HEK293 (cell line): ENCODE measurements around the gene SLC22A16.

Source experiments
- CTCF ChIA-PET: fragments of 350-600 bp; formaldehyde crosslinking; extraction: SDS; loops from one replicate; lab custom pipeline; 2021; ENCODE audit warnings: antibody characterized with exemption; lab: Yijun Ruan, JAX
- POLR2A ChIA-PET: fragments of 300-600 bp; formaldehyde crosslinking; extraction: SDS; loops from one replicate; lab custom pipeline; 2020; ENCODE audit warnings: antibody characterized with exemption, inconsistent platforms; lab: Yijun Ruan, JAX
- H3K27ac ChIP-seq: fragments of 200-500 bp; sonication (Bioruptor generic); 2 replicates; pipeline ENCODE4 v1.5.1; 2014; ENCODE audit warnings: low read depth, low read length, control low read depth, inconsistent platforms; ENCODE audit errors: extremely low read depth
- H3K36me3 ChIP-seq, 2 experiments: fragments of 200-500 bp in 1 of 2; sonication (Bioruptor generic) in 1 of 2; 1 replicate in 1 of 2; 2 replicates in 1 of 2; pipeline ENCODE4 v1.5.1; 2014 to 2017; ENCODE audit warnings: inconsistent platforms in 2 of 2, low read length in 2 of 2; ENCODE audit not compliant: control insufficient read depth in 2 of 2, insufficient read depth in 1 of 2
- H3K4me1 ChIP-seq: fragments of 200-500 bp; sonication (Bioruptor generic); 2 replicates; pipeline ENCODE4 v1.5.1; 2014; ENCODE audit warnings: mild to moderate bottlenecking, low read length, inconsistent platforms; ENCODE audit not compliant: control insufficient read depth, insufficient read depth
- H3K4me3 ChIP-seq: 2 replicates; pipeline ENCODE4 v1.5.1; 2011; ENCODE audit warnings: low read depth, mild to moderate bottlenecking, control low read depth, low read length, moderate library complexity
- H3K9me3 ChIP-seq: fragments of 200-500 bp; sonication (Bioruptor generic); 2 replicates; pipeline ENCODE4 v1.5.1; 2014; ENCODE audit warnings: low read depth, low read length, inconsistent platforms; ENCODE audit not compliant: control insufficient read depth, insufficient read depth
- KLF1 ChIP-seq: fragments of 450-650 bp; formaldehyde crosslinking; IDR thresholded peaks from 2 replicates; pipeline ENCODE4 v1.5.1; 2016; ENCODE audit warnings: missing biosample characterization, missing genetic modification characterization
- KLF10 ChIP-seq: fragments of 450-650 bp; IDR thresholded peaks from 2 replicates; pipeline ENCODE4 v1.5.1; 2018; ENCODE audit warnings: missing biosample characterization, mild to moderate bottlenecking, missing genetic modification characterization
- OSR2 ChIP-seq: fragments of 450-650 bp; formaldehyde crosslinking; IDR thresholded peaks from 2 replicates; pipeline ENCODE4 v1.5.1; 2016; ENCODE audit warnings: missing biosample characterization, missing genetic modification characterization
- RBAK ChIP-seq: fragments of 450-650 bp; formaldehyde crosslinking; IDR thresholded peaks from 2 replicates; pipeline ENCODE4 v1.5.1; 2016; ENCODE audit warnings: missing biosample characterization, missing genetic modification characterization
- ZBTB17 ChIP-seq: fragments of 450-650 bp; formaldehyde crosslinking; IDR thresholded peaks from 2 replicates; pipeline ENCODE4 v1.5.1; 2016; ENCODE audit warnings: missing biosample characterization, missing genetic modification characterization
- ZBTB48 ChIP-seq: fragments of 450-650 bp; formaldehyde crosslinking; IDR thresholded peaks from 2 replicates; pipeline ENCODE4 v1.5.1; 2016; ENCODE audit warnings: missing biosample characterization, missing genetic modification characterization
- ZNF114 ChIP-seq: fragments of 450-650 bp; formaldehyde crosslinking; IDR thresholded peaks from 2 replicates; pipeline ENCODE4 v1.5.0; 2017; ENCODE audit warnings: missing biosample characterization, missing genetic modification characterization
- ZNF211 ChIP-seq: fragments of 450-650 bp; formaldehyde crosslinking; IDR thresholded peaks from 2 replicates; pipeline ENCODE4 v1.5.1; 2016; ENCODE audit warnings: low read depth, missing biosample characterization, missing genetic modification characterization
- ZNF266 ChIP-seq: fragments of 450-650 bp; formaldehyde crosslinking; IDR thresholded peaks from 2 replicates; pipeline ENCODE4 v1.5.1; 2016; ENCODE audit warnings: missing biosample characterization, missing genetic modification characterization, low read depth
- ZNF302 ChIP-seq: fragments of 450-650 bp; formaldehyde crosslinking; IDR thresholded peaks from 2 replicates; pipeline ENCODE4 v1.5.1; 2016; ENCODE audit warnings: missing biosample characterization, missing genetic modification characterization, low read depth
- ZNF341 ChIP-seq: fragments of 450-650 bp; formaldehyde crosslinking; IDR thresholded peaks from 2 replicates; pipeline ENCODE4; 2016; ENCODE audit warnings: low read depth, missing biosample characterization, missing genetic modification characterization
- ZNF544 ChIP-seq: fragments of 450-650 bp; formaldehyde crosslinking; IDR thresholded peaks from 2 replicates; pipeline ENCODE4 v1.5.0; 2017; ENCODE audit warnings: missing biosample characterization, missing genetic modification characterization
- ZNF549 ChIP-seq: fragments of 450-650 bp; IDR thresholded peaks from 2 replicates; pipeline ENCODE4 v1.5.1; 2018; ENCODE audit warnings: missing biosample characterization, missing genetic modification characterization, mild to moderate bottlenecking, inconsistent platforms, moderate library complexity
- ZNF555 ChIP-seq: fragments of 450-650 bp; formaldehyde crosslinking; conservative IDR thresholded peaks from 2 replicates; pipeline ENCODE4 v1.5.1; 2017; ENCODE audit warnings: missing biosample characterization, mild to moderate bottlenecking, missing genetic modification characterization, inconsistent platforms
- ZNF624 ChIP-seq: fragments of 450-650 bp; formaldehyde crosslinking; IDR thresholded peaks from 2 replicates; pipeline ENCODE4 v1.5.1; 2017; ENCODE audit warnings: missing biosample characterization, missing genetic modification characterization
- ZNF707 ChIP-seq: fragments of 450-650 bp; formaldehyde crosslinking; IDR thresholded peaks from 2 replicates; pipeline ENCODE4 v1.5.1; 2016; ENCODE audit warnings: missing biosample characterization, missing genetic modification characterization
- ZNF791 ChIP-seq: fragments of 450-650 bp; formaldehyde crosslinking; IDR thresholded peaks from 2 replicates; pipeline ENCODE4 v1.5.1; 2016; ENCODE audit warnings: missing biosample characterization, missing genetic modification characterization
- ZSCAN23 ChIP-seq: fragments of 450-650 bp; formaldehyde crosslinking; IDR thresholded peaks from 2 replicates; pipeline ENCODE4 v1.5.1; 2016; ENCODE audit warnings: missing biosample characterization, missing genetic modification characterization
- ZSCAN30 ChIP-seq: fragments of 450-650 bp; IDR thresholded peaks from 2 replicates; pipeline ENCODE4 v1.5.1; 2018; ENCODE audit warnings: missing biosample characterization, mild to moderate bottlenecking, missing genetic modification characterization, moderate library complexity
- TF ChIP-seq, protein P1 (sequence below): fragments of 450-650 bp; IDR thresholded peaks from 2 replicates; pipeline ENCODE4 v1.5.1; 2018; ENCODE audit warnings: missing biosample characterization, missing genetic modification characterization
- TF ChIP-seq, protein P2 (sequence below): fragments of 450-650 bp; formaldehyde crosslinking; IDR thresholded peaks from 2 replicates; pipeline ENCODE4 v1.5.0; 2017; ENCODE audit warnings: missing biosample characterization, missing genetic modification characterization, borderline replicate concordance
- TF ChIP-seq, protein P3 (sequence below): fragments of 450-650 bp; formaldehyde crosslinking; IDR thresholded peaks from 2 replicates; pipeline ENCODE4 v1.5.1; 2016; ENCODE audit warnings: missing biosample characterization, missing genetic modification characterization
- TF ChIP-seq, protein P4 (sequence below): fragments of 450-650 bp; formaldehyde crosslinking; IDR thresholded peaks from 2 replicates; pipeline ENCODE4 v1.5.1; 2017; ENCODE audit warnings: missing biosample characterization, missing genetic modification characterization
- TF ChIP-seq, protein P5 (sequence below): fragments of 450-650 bp; formaldehyde crosslinking; IDR thresholded peaks from 2 replicates; pipeline ENCODE4 v1.5.1; 2016; ENCODE audit warnings: missing biosample characterization, missing genetic modification characterization

The SLC22A16 gene

DNA sequence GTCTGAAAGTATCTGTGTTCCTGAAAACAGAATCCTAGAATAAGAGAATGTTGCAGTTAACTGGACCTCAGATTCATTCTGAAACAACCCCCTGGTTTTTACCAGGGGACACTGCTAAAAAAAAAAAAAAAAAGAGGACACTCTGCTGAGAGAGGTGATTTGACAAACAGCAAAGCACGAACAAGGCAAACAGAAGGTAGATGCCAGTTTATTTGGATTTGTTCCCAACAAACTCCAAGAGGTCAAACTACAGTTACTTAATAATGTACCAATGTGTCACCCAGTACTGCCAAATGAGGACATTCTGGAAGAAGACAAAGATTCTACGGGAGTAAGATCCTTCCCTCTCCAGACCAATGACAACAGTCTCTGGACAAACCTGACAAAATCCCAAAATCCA, 40.6 kb upstream of the SLC22A16 start:
- no peak overlapping the region for H3K27ac ChIP-seq
- ChIA-PET CTCF (interaction anchor here (1.8 to 2.1 kb wide), 2 partner anchors 33 to 59 kb away, joined by 5 to 11 read pairs; no protein-coding TSS in a partner anchor), POLR2A (no interaction called here)
- TF ChIP-seq, protein P1, sequence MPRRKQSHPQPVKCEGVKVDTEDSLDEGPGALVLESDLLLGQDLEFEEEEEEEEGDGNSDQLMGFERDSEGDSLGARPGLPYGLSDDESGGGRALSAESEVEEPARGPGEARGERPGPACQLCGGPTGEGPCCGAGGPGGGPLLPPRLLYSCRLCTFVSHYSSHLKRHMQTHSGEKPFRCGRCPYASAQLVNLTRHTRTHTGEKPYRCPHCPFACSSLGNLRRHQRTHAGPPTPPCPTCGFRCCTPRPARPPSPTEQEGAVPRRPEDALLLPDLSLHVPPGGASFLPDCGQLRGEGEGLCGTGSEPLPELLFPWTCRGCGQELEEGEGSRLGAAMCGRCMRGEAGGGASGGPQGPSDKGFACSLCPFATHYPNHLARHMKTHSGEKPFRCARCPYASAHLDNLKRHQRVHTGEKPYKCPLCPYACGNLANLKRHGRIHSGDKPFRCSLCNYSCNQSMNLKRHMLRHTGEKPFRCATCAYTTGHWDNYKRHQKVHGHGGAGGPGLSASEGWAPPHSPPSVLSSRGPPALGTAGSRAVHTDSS (tag by site-specific recombination) = no peak
- TF ChIP-seq OSR2 (no peak), ZNF544 (no peak), ZNF555 (tag by site-specific recombination) (no peak), ZBTB48 (tag by site-specific recombination) (no peak), RBAK (no peak), ZNF302 (tag by site-specific recombination) (no peak), ZBTB17 (tag by site-specific recombination) (no peak), ZNF791 (tag by site-specific recombination) (no peak), KLF10 (tag by site-specific recombination) (no peak)
- TF ChIP-seq, protein P2, sequence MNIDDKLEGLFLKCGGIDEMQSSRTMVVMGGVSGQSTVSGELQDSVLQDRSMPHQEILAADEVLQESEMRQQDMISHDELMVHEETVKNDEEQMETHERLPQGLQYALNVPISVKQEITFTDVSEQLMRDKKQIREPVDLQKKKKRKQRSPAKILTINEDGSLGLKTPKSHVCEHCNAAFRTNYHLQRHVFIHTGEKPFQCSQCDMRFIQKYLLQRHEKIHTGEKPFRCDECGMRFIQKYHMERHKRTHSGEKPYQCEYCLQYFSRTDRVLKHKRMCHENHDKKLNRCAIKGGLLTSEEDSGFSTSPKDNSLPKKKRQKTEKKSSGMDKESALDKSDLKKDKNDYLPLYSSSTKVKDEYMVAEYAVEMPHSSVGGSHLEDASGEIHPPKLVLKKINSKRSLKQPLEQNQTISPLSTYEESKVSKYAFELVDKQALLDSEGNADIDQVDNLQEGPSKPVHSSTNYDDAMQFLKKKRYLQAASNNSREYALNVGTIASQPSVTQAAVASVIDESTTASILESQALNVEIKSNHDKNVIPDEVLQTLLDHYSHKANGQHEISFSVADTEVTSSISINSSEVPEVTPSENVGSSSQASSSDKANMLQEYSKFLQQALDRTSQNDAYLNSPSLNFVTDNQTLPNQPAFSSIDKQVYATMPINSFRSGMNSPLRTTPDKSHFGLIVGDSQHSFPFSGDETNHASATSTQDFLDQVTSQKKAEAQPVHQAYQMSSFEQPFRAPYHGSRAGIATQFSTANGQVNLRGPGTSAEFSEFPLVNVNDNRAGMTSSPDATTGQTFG = no peak
- TF ChIP-seq, protein P3, sequence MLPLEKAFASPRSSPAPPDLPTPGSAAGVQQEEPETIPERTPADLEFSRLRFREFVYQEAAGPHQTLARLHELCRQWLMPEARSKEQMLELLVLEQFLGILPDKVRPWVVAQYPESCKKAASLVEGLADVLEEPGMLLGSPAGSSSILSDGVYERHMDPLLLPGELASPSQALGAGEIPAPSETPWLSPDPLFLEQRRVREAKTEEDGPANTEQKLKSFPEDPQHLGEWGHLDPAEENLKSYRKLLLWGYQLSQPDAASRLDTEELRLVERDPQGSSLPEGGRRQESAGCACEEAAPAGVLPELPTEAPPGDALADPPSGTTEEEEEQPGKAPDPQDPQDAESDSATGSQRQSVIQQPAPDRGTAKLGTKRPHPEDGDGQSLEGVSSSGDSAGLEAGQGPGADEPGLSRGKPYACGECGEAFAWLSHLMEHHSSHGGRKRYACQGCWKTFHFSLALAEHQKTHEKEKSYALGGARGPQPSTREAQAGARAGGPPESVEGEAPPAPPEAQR (tag by site-specific recombination) = no peak
- H3K9me3 ChIP-seq = no peaks in the 10 kb centered on the region
- H3K36me3 ChIP-seq = no peaks in the 10 kb centered on the region
- peaks cover 9% of the 10 kb centered on the region for H3K4me1 ChIP-seq
- H3K4me3 ChIP-seq = no peak overlapping the region

DNA sequence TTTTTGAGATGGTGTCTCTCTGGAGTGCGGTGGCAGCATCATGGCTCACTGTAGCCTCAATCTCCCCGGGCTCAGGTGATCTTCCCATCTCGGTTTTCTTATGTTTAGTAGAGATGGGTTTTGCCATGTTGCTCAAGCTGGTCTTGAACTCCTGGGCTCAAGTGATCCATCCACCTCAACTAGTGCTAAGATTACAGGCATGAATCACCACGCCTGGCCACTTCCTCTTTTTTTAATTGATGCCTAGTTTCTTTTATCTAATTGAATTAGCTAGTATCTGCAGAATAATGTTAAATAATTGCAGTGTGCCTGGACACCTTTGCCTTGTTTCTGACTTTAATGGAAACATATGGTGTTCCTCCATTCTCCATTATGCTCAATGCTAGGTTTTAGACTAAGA, 38.4 kb upstream of the SLC22A16 start:
- ChIA-PET CTCF (no interaction called here), POLR2A (no interaction called here)
- Histone ChIP-seq H3K4me3 (no peak overlapping the region), H3K36me3 (no peaks in the 10 kb centered on the region), H3K9me3 (no peaks in the 10 kb centered on the region), H3K27ac (no peak overlapping the region), H3K4me1 (peaks cover 9% of the 10 kb centered on the region)
- no peak for TF ChIP-seq ZNF624 (tag by site-specific recombination)
- no peak for TF ChIP-seq ZNF341 (tag by site-specific recombination)
- no peak for TF ChIP-seq KLF1 (tag by site-specific recombination)
- TF ChIP-seq ZNF549 (tag by site-specific recombination) = no peak
- TF ChIP-seq ZNF707 (tag by site-specific recombination) = no peak
- no peak for TF ChIP-seq ZNF211 (tag by site-specific recombination)
- TF ChIP-seq, protein P4, sequence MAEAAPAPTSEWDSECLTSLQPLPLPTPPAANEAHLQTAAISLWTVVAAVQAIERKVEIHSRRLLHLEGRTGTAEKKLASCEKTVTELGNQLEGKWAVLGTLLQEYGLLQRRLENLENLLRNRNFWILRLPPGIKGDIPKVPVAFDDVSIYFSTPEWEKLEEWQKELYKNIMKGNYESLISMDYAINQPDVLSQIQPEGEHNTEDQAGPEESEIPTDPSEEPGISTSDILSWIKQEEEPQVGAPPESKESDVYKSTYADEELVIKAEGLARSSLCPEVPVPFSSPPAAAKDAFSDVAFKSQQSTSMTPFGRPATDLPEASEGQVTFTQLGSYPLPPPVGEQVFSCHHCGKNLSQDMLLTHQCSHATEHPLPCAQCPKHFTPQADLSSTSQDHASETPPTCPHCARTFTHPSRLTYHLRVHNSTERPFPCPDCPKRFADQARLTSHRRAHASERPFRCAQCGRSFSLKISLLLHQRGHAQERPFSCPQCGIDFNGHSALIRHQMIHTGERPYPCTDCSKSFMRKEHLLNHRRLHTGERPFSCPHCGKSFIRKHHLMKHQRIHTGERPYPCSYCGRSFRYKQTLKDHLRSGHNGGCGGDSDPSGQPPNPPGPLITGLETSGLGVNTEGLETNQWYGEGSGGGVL (tag by site-specific recombination) = no peak
- no peak for TF ChIP-seq ZNF114
- TF ChIP-seq, protein P5, sequence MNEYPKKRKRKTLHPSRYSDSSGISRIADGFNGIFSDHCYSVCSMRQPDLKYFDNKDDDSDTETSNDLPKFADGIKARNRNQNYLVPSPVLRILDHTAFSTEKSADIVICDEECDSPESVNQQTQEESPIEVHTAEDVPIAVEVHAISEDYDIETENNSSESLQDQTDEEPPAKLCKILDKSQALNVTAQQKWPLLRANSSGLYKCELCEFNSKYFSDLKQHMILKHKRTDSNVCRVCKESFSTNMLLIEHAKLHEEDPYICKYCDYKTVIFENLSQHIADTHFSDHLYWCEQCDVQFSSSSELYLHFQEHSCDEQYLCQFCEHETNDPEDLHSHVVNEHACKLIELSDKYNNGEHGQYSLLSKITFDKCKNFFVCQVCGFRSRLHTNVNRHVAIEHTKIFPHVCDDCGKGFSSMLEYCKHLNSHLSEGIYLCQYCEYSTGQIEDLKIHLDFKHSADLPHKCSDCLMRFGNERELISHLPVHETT (tag by site-specific recombination) = no peak
- no peak for TF ChIP-seq ZSCAN30
- no peak for TF ChIP-seq ZNF266 (tag by site-specific recombination)
- TF ChIP-seq ZSCAN23 = no peak
